Mesendoderm (in vitro differentiated cells): ENCODE measurements around the gene FITM2.

Source experiments
- DNase-seq: peaks from one replicate; pipeline ENCODE4 v3.0.0; 2013
- H2AK5ac ChIP-seq: 2 replicates; pipeline ENCODE4 v1.6.1; 2013; ENCODE audit warnings: low read length, inconsistent platforms
- H2BK120ac ChIP-seq: 2 replicates; pipeline ENCODE4 v1.6.1; 2013; ENCODE audit warnings: low read depth, mild to moderate bottlenecking, low read length, moderate library complexity, mixed read lengths
- H2BK15ac ChIP-seq: replicated peaks from 2 replicates; pipeline ENCODE4 v1.6.1; 2013; ENCODE audit warnings: low read depth, mild to moderate bottlenecking, moderate library complexity
- H2BK5ac ChIP-seq: 2 replicates; pipeline ENCODE4 v1.6.1; 2013; ENCODE audit warnings: low read length, inconsistent platforms
- H3K18ac ChIP-seq: 2 replicates; pipeline ENCODE4 v1.6.1; 2013; ENCODE audit warnings: mild to moderate bottlenecking, low read length, mixed read lengths
- H3K23ac ChIP-seq: one replicate; pipeline ENCODE4 v1.6.1; 2013; ENCODE audit warnings: low read length
- H3K27ac ChIP-seq: 2 replicates; pipeline ENCODE4 v1.5.1; 2013; ENCODE audit warnings: low read depth, mild to moderate bottlenecking, inconsistent platforms, low read length, moderate library complexity
- H3K27me3 ChIP-seq: 2 replicates; pipeline ENCODE4 v1.6.1; 2013; ENCODE audit warnings: low read length, control low read depth, mild to moderate bottlenecking, inconsistent platforms; ENCODE audit not compliant: insufficient read depth, poor library complexity
- H3K36me3 ChIP-seq: 2 replicates; pipeline ENCODE4 v1.6.1; 2013; ENCODE audit warnings: low read length, inconsistent platforms; ENCODE audit not compliant: control insufficient read depth, insufficient read depth
- H3K4ac ChIP-seq: one replicate; pipeline ENCODE4 v1.6.1; 2013; ENCODE audit warnings: low read depth, mild to moderate bottlenecking, low read length, moderate library complexity
- H3K4me1 ChIP-seq: 2 replicates; pipeline ENCODE4 v1.6.1; 2013; ENCODE audit warnings: low read depth, low read length, inconsistent platforms; ENCODE audit not compliant: control insufficient read depth
- H3K4me2 ChIP-seq: 2 replicates; pipeline ENCODE4 v1.6.1; 2013; ENCODE audit warnings: low read length
- H3K4me3 ChIP-seq: 2 replicates; pipeline ENCODE4 v1.5.1; 2013; ENCODE audit warnings: mild to moderate bottlenecking, low read length
- H3K56ac ChIP-seq: one replicate; pipeline ENCODE4 v1.6.1; 2013; ENCODE audit warnings: low read length
- H3K79me1 ChIP-seq: 2 replicates; pipeline ENCODE4 v1.6.1; 2013; ENCODE audit warnings: low read length, inconsistent platforms
- H3K79me2 ChIP-seq: 2 replicates; pipeline ENCODE4 v1.6.1; 2013; ENCODE audit warnings: mild to moderate bottlenecking, low read length; ENCODE audit not compliant: control insufficient read depth, insufficient read depth
- H3K9ac ChIP-seq: 2 replicates; pipeline ENCODE4 v1.6.1; 2013; ENCODE audit warnings: low read length, inconsistent platforms
- H4K5ac ChIP-seq: one replicate; pipeline ENCODE4 v1.6.1; 2013; ENCODE audit warnings: low read length
- H4K8ac ChIP-seq: one replicate; pipeline ENCODE4 v1.6.1; 2013; ENCODE audit warnings: low read depth, mild to moderate bottlenecking, control low read depth, low read length, moderate library complexity
- WGBS: extraction: QIAGEN DNeasy Blood & Tissue Kit; methylation state at CpG from one replicate; pipeline ENCODE4 v1.1.7; 2013; ENCODE audit warnings: low lambda C conversion rate, missing lambda C conversion rate; ENCODE audit not compliant: insufficient coverage; ENCODE audit errors: extremely low coverage; 5-methylcytosine and 5-hydroxymethylcytosine counted together

Gene FITM2

GRCh38 chr20:44288252-44288651 lies 22.8 kb downstream of the FITM2 start:
- WGBS = no CpG with 5 or more reads among the region's 3 CpGs
- DNase-seq = peak; percentile 25
- H3K9ac ChIP-seq = no peak overlapping the region
- H3K4me3 ChIP-seq = no peak overlapping the region
- no peak overlapping the region for H2BK120ac ChIP-seq
- H3K27ac ChIP-seq = no peak overlapping the region
- H4K5ac ChIP-seq = no peak overlapping the region
- no peak overlapping the region for H3K4me2 ChIP-seq
- H3K18ac ChIP-seq = no peak overlapping the region
- no peak overlapping the region for H2AK5ac ChIP-seq
- H3K23ac ChIP-seq = no peak overlapping the region
- no peaks in the 10 kb centered on the region for H3K79me1 ChIP-seq
- no peaks in the 10 kb centered on the region for H3K79me2 ChIP-seq
- H3K4me1 ChIP-seq = no peaks in the 10 kb centered on the region
- no peaks in the 10 kb centered on the region for H3K27me3 ChIP-seq
- no peaks in the 10 kb centered on the region for H3K36me3 ChIP-seq
- H4K8ac ChIP-seq = no peak overlapping the region
- H3K56ac ChIP-seq = no peak overlapping the region
- H2BK15ac ChIP-seq = no peak overlapping the region
- no peak overlapping the region for H2BK5ac ChIP-seq
- no peak overlapping the region for H3K4ac ChIP-seq

- H3K79me1 ChIP-seq = no peaks in the 10 kb centered on the region
- no peak for DNase-seq
- no peak overlapping the region for H2BK15ac ChIP-seq
- no peak overlapping the region for H3K4ac ChIP-seq
- no CpG with 5 or more reads among the region's 5 CpGs for WGBS
- H3K36me3 ChIP-seq = no peaks in the 10 kb centered on the region
- H3K4me2 ChIP-seq = no peak overlapping the region
- H3K9ac ChIP-seq = no peak overlapping the region
- no peak overlapping the region for H2BK5ac ChIP-seq
- no peak overlapping the region for H4K8ac ChIP-seq
- H3K79me2 ChIP-seq = no peaks in the 10 kb centered on the region
- no peak overlapping the region for H4K5ac ChIP-seq
- H3K56ac ChIP-seq = no peak overlapping the region
- H2BK120ac ChIP-seq = no peak overlapping the region
- H3K27me3 ChIP-seq = no peaks in the 10 kb centered on the region
- no peak overlapping the region for H3K18ac ChIP-seq
- no peaks in the 10 kb centered on the region for H3K4me1 ChIP-seq
- H3K4me3 ChIP-seq = no peak overlapping the region
- no peak overlapping the region for H3K23ac ChIP-seq
- H3K27ac ChIP-seq = no peak overlapping the region
- no peak overlapping the region for H2AK5ac ChIP-seq
Measured at GRCh38 chr20:44287272-44288097, 23.5 kb downstream of the FITM2 start.

DNA sequence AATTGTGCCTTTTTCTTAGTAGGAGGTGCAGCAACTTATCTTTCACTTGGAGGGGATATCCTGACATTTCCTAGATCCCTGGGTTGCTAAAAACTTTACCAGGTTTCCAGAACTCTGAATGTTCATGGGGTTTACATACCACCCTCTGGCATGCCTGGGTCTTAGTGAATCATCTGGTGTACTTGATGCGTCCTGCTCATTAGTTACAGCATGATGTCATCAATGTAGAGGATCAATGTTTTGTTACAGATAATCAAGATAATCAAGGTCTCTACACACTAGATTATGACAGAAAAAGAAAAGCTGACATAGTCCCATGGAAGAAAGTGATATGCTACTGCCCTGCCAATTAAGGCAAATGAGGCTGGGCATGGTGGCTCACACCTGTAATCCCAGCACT lies 27.0 kb downstream of the FITM2 start:
- WGBS = no CpG with 5 or more reads among the region's 1 CpG
- H2BK5ac ChIP-seq = no peak overlapping the region
- no peak overlapping the region for H4K5ac ChIP-seq
- no peak overlapping the region for H3K4ac ChIP-seq
- H3K79me2 ChIP-seq = no peaks in the 10 kb centered on the region
- no peak overlapping the region for H3K23ac ChIP-seq
- H3K4me1 ChIP-seq = no peaks in the 10 kb centered on the region
- H3K4me2 ChIP-seq = no peak overlapping the region
- H2AK5ac ChIP-seq = no peak overlapping the region
- H3K18ac ChIP-seq = no peak overlapping the region
- H3K9ac ChIP-seq = no peak overlapping the region
- H3K56ac ChIP-seq = no peak overlapping the region
- no peaks in the 10 kb centered on the region for H3K36me3 ChIP-seq
- H3K27me3 ChIP-seq = no peaks in the 10 kb centered on the region
- H3K79me1 ChIP-seq = no peaks in the 10 kb centered on the region
- no peak overlapping the region for H3K4me3 ChIP-seq
- H2BK120ac ChIP-seq = no peak overlapping the region
- no peak for DNase-seq
- H4K8ac ChIP-seq = no peak overlapping the region
- H3K27ac ChIP-seq = no peak overlapping the region
- no peak overlapping the region for H2BK15ac ChIP-seq

GRCh38 chr20:44282192-44282591 lies 28.8 kb downstream of the FITM2 start:
- H2BK5ac ChIP-seq = no peak overlapping the region
- WGBS = no CpG with 5 or more reads among the region's 3 CpGs
- H2BK120ac ChIP-seq = no peak overlapping the region
- no peak overlapping the region for H4K5ac ChIP-seq
- H3K27ac ChIP-seq = no peak overlapping the region
- H3K4me1 ChIP-seq = no peaks in the 10 kb centered on the region
- DNase-seq = no peak
- H3K36me3 ChIP-seq = no peaks in the 10 kb centered on the region
- no peak overlapping the region for H3K4ac ChIP-seq
- no peaks in the 10 kb centered on the region for H3K79me2 ChIP-seq
- no peak overlapping the region for H2AK5ac ChIP-seq
- no peaks in the 10 kb centered on the region for H3K27me3 ChIP-seq
- no peak overlapping the region for H3K4me3 ChIP-seq
- no peaks in the 10 kb centered on the region for H3K79me1 ChIP-seq
- H3K23ac ChIP-seq = no peak overlapping the region
- no peak overlapping the region for H2BK15ac ChIP-seq
- no peak overlapping the region for H3K56ac ChIP-seq
- H4K8ac ChIP-seq = no peak overlapping the region
- H3K4me2 ChIP-seq = no peak overlapping the region
- no peak overlapping the region for H3K18ac ChIP-seq
- H3K9ac ChIP-seq = no peak overlapping the region

- Histone ChIP-seq H3K4me2 (no peak overlapping the region), H3K27me3 (no peaks in the 10 kb centered on the region), H3K79me1 (no peaks in the 10 kb centered on the region), H3K27ac (no peak overlapping the region), H4K5ac (no peak overlapping the region), H3K4me1 (no peaks in the 10 kb centered on the region), H2BK120ac (no peak overlapping the region), H3K4ac (no peak overlapping the region), H3K23ac (no peak overlapping the region), H3K56ac (no peak overlapping the region), H3K36me3 (no peaks in the 10 kb centered on the region), H2BK5ac (no peak overlapping the region), H2BK15ac (no peak overlapping the region), H2AK5ac (no peak overlapping the region), H3K4me3 (no peak overlapping the region), H3K9ac (no peak overlapping the region), H3K79me2 (no peaks in the 10 kb centered on the region), H4K8ac (no peak overlapping the region), H3K18ac (no peak overlapping the region)
- no peak for DNase-seq
- no CpG with 5 or more reads among the region's 2 CpGs for WGBS
Measured at GRCh38 chr20:44280387-44280786, 30.6 kb downstream of the FITM2 start.

DNA sequence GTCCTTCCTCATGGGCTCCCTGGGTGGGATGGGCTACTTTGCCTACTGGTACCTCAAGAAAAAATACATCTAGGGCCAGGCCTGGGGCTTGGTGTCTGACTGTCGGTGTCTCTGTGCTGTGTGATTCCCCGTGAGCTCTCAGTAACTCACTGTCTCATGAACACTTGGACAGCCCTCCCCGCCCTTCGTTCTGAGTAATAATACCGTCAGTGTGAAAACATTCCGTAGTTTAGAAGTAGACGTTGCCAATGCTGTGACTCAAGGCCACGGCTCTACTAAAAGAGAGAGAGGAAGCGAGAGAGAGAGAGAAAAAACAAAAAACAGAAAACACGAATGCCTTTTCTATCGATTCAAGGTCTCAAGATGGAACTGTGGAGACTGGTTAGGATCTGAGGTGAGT lies 31.8 kb downstream of the FITM2 start:
- H3K27ac ChIP-seq = no peak overlapping the region
- no peak for DNase-seq
- H3K4me1 ChIP-seq = no peaks in the 10 kb centered on the region
- H4K8ac ChIP-seq = no peak overlapping the region
- no peaks in the 10 kb centered on the region for H3K79me1 ChIP-seq
- H2BK120ac ChIP-seq = no peak overlapping the region
- H3K18ac ChIP-seq = no peak overlapping the region
- no peak overlapping the region for H2AK5ac ChIP-seq
- no peak overlapping the region for H3K4me3 ChIP-seq
- no peak overlapping the region for H3K9ac ChIP-seq
- no peak overlapping the region for H4K5ac ChIP-seq
- H3K79me2 ChIP-seq = no peaks in the 10 kb centered on the region
- no peaks in the 10 kb centered on the region for H3K27me3 ChIP-seq
- no peak overlapping the region for H2BK5ac ChIP-seq
- H3K56ac ChIP-seq = no peak overlapping the region
- H3K4me2 ChIP-seq = no peak overlapping the region
- H2BK15ac ChIP-seq = no peak overlapping the region
- no peaks in the 10 kb centered on the region for H3K36me3 ChIP-seq
- H3K4ac ChIP-seq = no peak overlapping the region
- WGBS = no CpG with 5 or more reads among the region's 11 CpGs
- H3K23ac ChIP-seq = no peak overlapping the region
